Activated CD8-positive, alpha-beta T cell treated with anti-CD3 and anti-CD28 coated beads, Interleukin-2, amount 10 ng/mL, durations not matched to agents 7 days and 5 days (primary cell): ENCODE data around the gene PARD6A. TPM values are rescaled to one million over a fixed set of nuclear protein-coding genes. Genes with fewer than 3 reads are reported as not detected.

Source experiments
- ATAC-seq: fragments of 150-1000 bp; cut with Tn5 transposase; one replicate; pipeline ENCODE4 v1.10.0; 2021; ENCODE audit warnings: moderate library complexity
- CTCF ChIA-PET: fragments of 350-600 bp; sonication (Branson Sonifier 250); formaldehyde crosslinking; loops from one replicate; lab custom pipeline; 2021; ENCODE audit warnings: antibody characterized with exemption; lab: Charles Lee
- POLR2A ChIA-PET: fragments of 350-600 bp; sonication (Branson Sonifier 250); formaldehyde crosslinking; loops from one replicate; lab custom pipeline; 2021; ENCODE audit warnings: antibody characterized with exemption; lab: Charles Lee
- DNase-seq: peaks from one replicate; pipeline ENCODE4 v3.0.0-alpha.2; 2020
- H3K27ac Mint-ChIP-seq: one replicate; pipeline ENCODE4 v1.8.0; 2021; ENCODE audit warnings: mild to moderate bottlenecking, mixed read lengths
- H3K27me3 Mint-ChIP-seq: one replicate; pipeline ENCODE4 v1.8.0; 2021; ENCODE audit warnings: low read depth, mixed read lengths
- H3K36me3 Mint-ChIP-seq: one replicate; pipeline ENCODE4 v1.8.0; 2021; ENCODE audit warnings: low read depth, mixed read lengths
- H3K4me1 Mint-ChIP-seq: one replicate; pipeline ENCODE4 v1.8.0; 2021; ENCODE audit warnings: low read depth, mixed read lengths
- H3K4me3 Mint-ChIP-seq: one replicate; pipeline ENCODE4 v1.8.0; 2021; ENCODE audit warnings: mild to moderate bottlenecking, mixed read lengths
- H3K9me3 Mint-ChIP-seq: one replicate; pipeline ENCODE4 v1.8.0; 2022; ENCODE audit warnings: mixed read lengths; ENCODE audit not compliant: insufficient read depth
- total RNA-seq, 2 experiments: library from RNA; stranded (reverse); gene quantifications; one replicate each; pipeline ENCODE4 v1.2.3, GENCODE V29; 2021

Gene PARD6A
- total RNA-seq, 2 experiments from 2014 or later, result 13.2 to 14.7 TPM

DNA sequence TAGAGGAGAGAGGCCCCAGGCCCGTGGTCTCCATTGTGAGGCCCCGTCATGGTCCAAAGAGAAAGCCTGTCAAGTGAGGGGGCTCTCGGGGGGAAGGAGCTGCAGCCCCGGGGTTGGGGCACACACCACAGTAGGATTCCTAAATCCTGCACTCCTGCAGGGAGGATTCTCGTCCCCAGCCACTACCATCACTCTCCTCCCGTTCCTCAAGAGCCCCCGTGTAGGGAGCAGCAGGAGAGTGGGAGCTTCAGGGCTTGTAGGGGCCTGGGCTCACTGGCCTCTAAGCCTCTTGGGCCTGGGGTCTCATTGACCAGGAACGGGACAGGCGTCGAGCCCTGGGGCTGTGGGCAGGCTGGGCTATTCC lies 6.7 kb downstream of the PARD6A start:
- ChIA-PET POLR2A (interaction anchor here (1.6 to 2.7 kb wide), 2 partner anchors 105 to 120 kb away, joined by 6 to 7 read pairs; partner anchors contain the start of gene CTCF), CTCF (interaction anchor here (0.6 to 11.3 kb wide), 22 partner anchors 8 to 268 kb away, joined by 3 to 211 read pairs (median 6); partner anchors contain the start of genes ATP6V0D1, CARMIL2, CTCF and GFOD2)
- DNase-seq (no peak), ATAC-seq (no peak)
- no peaks in the 10 kb centered on the region for H3K27me3 Mint-ChIP-seq
- no peaks in the 10 kb centered on the region for H3K36me3 Mint-ChIP-seq
- peak overlapping the region; percentile 83 for H3K4me3 Mint-ChIP-seq
- H3K27ac Mint-ChIP-seq, result peak overlapping the region; percentile 83
- H3K4me1 Mint-ChIP-seq, result peaks cover 31% of the 10 kb centered on the region
- no peaks in the 10 kb centered on the region for H3K9me3 Mint-ChIP-seq

GRCh38 chr16:67667817-67668494 lies 7.2 kb downstream of the PARD6A start:
- ATAC-seq (peak; percentile 85), DNase-seq (peak; percentile 90)
- H3K27me3 Mint-ChIP-seq, result no peaks in the 10 kb centered on the region
- no peaks in the 10 kb centered on the region for H3K9me3 Mint-ChIP-seq
- no peaks in the 10 kb centered on the region for H3K36me3 Mint-ChIP-seq
- CTCF ChIA-PET, result interaction anchor here (0.5 to 11.3 kb wide), 24 partner anchors 9 to 268 kb away, joined by 3 to 211 read pairs (median 6); partner anchors contain the start of genes ATP6V0D1, CARMIL2, CTCF and GFOD2
- peak overlapping the region; percentile 83 for H3K4me3 Mint-ChIP-seq
- H3K4me1 Mint-ChIP-seq, result peaks cover 31% of the 10 kb centered on the region
- POLR2A ChIA-PET, result interaction anchor here (1.6 to 2.7 kb wide), 2 partner anchors 105 to 121 kb away, joined by 6 to 7 read pairs; partner anchors contain the start of gene CTCF
- peak overlapping the region; percentile 55 for H3K27ac Mint-ChIP-seq

GRCh38 chr16:67668495-67669157 lies 7.9 kb downstream of the PARD6A start:
- H3K36me3 Mint-ChIP-seq, result no peaks in the 10 kb centered on the region
- ChIA-PET POLR2A (interaction anchor here (1.6 kb wide), 1 partner anchor 121 kb away, joined by 6 read pairs; no protein-coding TSS in a partner anchor), CTCF (interaction anchor here (0.5 to 11.3 kb wide), 18 partner anchors 8 to 188 kb away, joined by 3 to 211 read pairs (median 8); partner anchors contain the start of genes ATP6V0D1, CARMIL2, CTCF and GFOD2)
- H3K27me3 Mint-ChIP-seq, result no peaks in the 10 kb centered on the region
- peaks cover 31% of the 10 kb centered on the region for H3K4me1 Mint-ChIP-seq
- DNase-seq (peak; percentile 56), ATAC-seq (no peak)
- peak overlapping the region; percentile 2 for H3K27ac Mint-ChIP-seq
- H3K4me3 Mint-ChIP-seq, result no peak overlapping the region
- no peaks in the 10 kb centered on the region for H3K9me3 Mint-ChIP-seq

DNA sequence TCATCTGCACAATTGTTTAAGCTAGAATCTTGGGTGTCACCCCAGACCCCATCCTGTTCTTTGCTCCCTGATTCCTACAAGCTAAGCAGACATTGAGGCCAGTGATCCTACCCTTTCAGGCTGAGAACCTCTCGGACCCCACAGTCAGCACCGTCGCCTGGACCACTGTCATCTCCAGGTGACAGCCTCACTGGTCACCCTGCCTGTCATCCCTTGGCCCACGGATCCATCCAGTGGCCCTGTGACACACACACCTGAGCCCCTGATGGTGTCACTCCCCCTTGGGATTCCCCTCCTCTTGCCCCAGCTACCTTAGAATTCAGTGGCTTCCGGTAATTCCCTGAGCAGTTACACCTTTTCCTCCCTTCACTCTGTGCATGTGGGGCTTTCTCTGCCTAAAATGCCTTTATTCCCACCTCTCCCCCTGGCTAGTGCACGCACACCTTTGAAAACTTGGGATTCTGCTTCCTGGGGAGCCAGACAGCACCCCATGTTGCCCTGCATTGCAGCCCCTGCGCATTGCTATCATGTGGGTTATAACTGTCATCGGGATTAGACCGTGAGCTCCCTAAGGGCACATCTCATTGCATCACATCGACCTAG lies 8.8 kb downstream of the PARD6A start:
- H3K36me3 Mint-ChIP-seq, result no peaks in the 10 kb centered on the region
- DNase-seq (no peak), ATAC-seq (no peak)
- H3K4me3 Mint-ChIP-seq, result no peak overlapping the region
- H3K27ac Mint-ChIP-seq, result no peak overlapping the region
- ChIA-PET POLR2A (no interaction called here), CTCF (interaction anchor here (1.2 to 11.3 kb wide), 9 partner anchors 7 to 189 kb away, joined by 3 to 211 read pairs (median 16); partner anchors contain the start of genes ATP6V0D1, CTCF and GFOD2)
- no peaks in the 10 kb centered on the region for H3K27me3 Mint-ChIP-seq
- H3K4me1 Mint-ChIP-seq, result peaks cover 27% of the 10 kb centered on the region
- H3K9me3 Mint-ChIP-seq, result no peaks in the 10 kb centered on the region

GRCh38 chr16:67672306-67672705 lies 11.5 kb downstream of the PARD6A start:
- peaks cover 10% of the 10 kb centered on the region for H3K4me1 Mint-ChIP-seq
- no peak for DNase-seq
- no peaks in the 10 kb centered on the region for H3K27me3 Mint-ChIP-seq
- CTCF ChIA-PET, result interaction anchor here (0.6 to 11.3 kb wide), 33 partner anchors 9 to 369 kb away, joined by 3 to 211 read pairs (median 4); partner anchors contain the start of genes ACD, CARMIL2, GFOD2 and NUTF2
- no peak for ATAC-seq
- H3K9me3 Mint-ChIP-seq, result no peaks in the 10 kb centered on the region
- POLR2A ChIA-PET, result no interaction called here
- H3K36me3 Mint-ChIP-seq, result no peaks in the 10 kb centered on the region
- H3K27ac Mint-ChIP-seq, result no peak overlapping the region
- no peak overlapping the region for H3K4me3 Mint-ChIP-seq

DNA sequence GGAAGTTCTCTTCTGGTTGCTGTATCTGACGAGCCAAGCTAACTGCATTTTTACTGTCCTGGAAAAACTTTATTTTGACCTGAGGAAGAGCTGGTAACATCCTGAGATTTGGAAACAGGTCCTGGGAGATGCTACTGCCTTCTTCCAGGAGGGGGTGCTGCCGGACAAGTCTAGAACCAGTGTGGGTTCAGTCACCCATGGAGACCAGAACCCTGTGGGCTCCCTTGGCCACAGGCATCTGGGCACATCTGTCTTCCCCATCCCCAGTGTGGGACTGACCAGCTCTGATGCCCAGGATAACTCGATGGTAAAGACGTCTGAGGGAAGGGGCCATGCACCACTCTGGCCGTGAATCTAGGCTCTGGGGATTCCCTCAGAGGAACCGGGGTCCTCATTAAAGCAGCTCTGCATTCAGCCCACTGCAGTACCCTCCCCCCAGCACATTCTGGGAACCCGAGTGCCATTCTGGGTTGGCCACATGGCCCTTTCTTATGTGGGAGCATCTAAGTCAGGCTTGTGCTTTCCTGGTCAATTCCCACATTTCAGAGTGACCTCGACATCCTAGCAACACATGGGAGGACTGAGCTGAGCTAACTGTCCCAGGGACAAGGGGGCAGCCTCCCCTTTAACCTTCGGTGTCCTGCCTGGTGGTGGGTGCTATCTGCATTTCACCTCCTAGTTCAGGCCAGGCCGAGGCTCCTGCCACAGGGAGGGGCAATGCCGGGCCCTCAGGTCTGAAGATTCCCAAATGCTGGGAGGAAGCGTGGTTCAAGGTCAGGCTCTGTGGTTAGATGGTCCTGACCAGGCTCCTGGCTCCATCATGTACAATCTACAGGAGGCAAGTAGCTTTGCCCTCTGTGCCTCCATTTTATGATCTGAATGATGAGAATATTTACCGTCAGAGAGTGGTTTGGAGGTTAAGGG lies 12.2 kb downstream of the PARD6A start:
- ATAC-seq, result peak; percentile 19
- H3K36me3 Mint-ChIP-seq, result no peaks in the 10 kb centered on the region
- H3K4me3 Mint-ChIP-seq, result no peak overlapping the region
- H3K4me1 Mint-ChIP-seq, result peaks cover 3% of the 10 kb centered on the region
- H3K27me3 Mint-ChIP-seq, result no peaks in the 10 kb centered on the region
- ChIA-PET POLR2A (no interaction called here), CTCF (interaction anchor here (0.6 to 11.3 kb wide), 35 partner anchors 10 to 442 kb away, joined by 3 to 211 read pairs (median 4); partner anchors contain the start of genes ACD, GFOD2, NUTF2 and PARD6A)
- H3K9me3 Mint-ChIP-seq, result no peaks in the 10 kb centered on the region
- peak; percentile 73 for DNase-seq
- H3K27ac Mint-ChIP-seq, result no peak overlapping the region

DNA sequence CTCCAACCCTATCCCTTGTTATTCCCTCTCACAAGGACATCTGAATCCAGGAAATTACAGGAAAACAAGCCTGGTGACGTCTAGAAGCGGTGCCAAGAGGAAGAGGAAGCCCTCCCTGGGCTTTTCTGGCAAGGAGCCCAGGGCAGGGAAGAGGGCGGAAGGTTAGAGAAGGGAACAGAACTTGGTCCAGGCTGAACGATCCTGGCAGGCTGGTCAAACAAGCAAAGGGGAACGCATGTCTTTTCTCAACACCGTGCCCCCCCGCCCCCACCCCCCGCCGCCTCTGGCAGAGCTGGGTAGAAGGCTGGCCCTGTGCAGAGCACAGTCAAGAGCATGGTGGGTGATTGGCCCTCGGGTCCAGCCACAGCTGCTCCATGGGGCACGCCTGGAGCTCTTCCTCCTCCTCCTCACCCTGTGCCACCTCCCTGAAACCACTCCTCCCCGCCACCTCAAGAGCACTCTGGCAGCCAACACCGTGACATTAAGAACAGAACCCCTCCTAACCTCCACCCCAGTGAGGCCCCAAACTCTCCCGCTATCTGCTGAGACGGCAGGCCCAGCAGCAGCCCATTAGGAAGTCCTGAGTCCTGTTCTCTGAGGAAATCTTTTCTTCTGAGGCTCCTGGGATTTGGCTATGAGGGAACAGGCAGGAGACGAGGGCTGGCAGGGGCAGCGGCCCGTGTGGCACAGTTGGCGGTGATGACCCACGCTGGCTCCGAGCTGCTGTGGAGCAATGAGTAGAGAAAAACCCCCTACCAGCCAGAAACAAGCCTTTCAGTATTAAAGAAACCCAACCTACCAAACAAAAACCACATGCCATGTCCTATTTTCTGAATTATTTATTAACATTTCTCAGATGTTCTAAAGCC lies 13.2 kb downstream of the PARD6A start:
- no peak overlapping the region for H3K4me3 Mint-ChIP-seq
- H3K9me3 Mint-ChIP-seq, result no peaks in the 10 kb centered on the region
- ChIA-PET POLR2A (no interaction called here), CTCF (interaction anchor here (0.9 to 4.0 kb wide), 11 partner anchors 14 to 261 kb away, joined by 3 to 24 read pairs (median 6); partner anchors contain the start of genes ACD, GFOD2, NUTF2 and PARD6A)
- H3K36me3 Mint-ChIP-seq, result no peaks in the 10 kb centered on the region
- no peaks in the 10 kb centered on the region for H3K4me1 Mint-ChIP-seq
- no peaks in the 10 kb centered on the region for H3K27me3 Mint-ChIP-seq
- H3K27ac Mint-ChIP-seq, result peak overlapping the region; percentile 55
- DNase-seq (no peak), ATAC-seq (no peak)

- no peak overlapping the region for H3K4me3 Mint-ChIP-seq
- CTCF ChIA-PET, result interaction anchor here (0.7 to 0.9 kb wide), 2 partner anchors 142 to 209 kb away, joined by 3 to 4 read pairs; partner anchors contain the start of gene NRN1L
- H3K9me3 Mint-ChIP-seq, result no peaks in the 10 kb centered on the region
- DNase-seq (no peak), ATAC-seq (no peak)
- no peaks in the 10 kb centered on the region for H3K4me1 Mint-ChIP-seq
- H3K27ac Mint-ChIP-seq, result no peak overlapping the region
- H3K36me3 Mint-ChIP-seq, result no peaks in the 10 kb centered on the region
- H3K27me3 Mint-ChIP-seq, result no peaks in the 10 kb centered on the region
- POLR2A ChIA-PET, result no interaction called here
Observed at GRCh38 chr16:67674851-67675578, 14.3 kb downstream of the PARD6A start.

DNA sequence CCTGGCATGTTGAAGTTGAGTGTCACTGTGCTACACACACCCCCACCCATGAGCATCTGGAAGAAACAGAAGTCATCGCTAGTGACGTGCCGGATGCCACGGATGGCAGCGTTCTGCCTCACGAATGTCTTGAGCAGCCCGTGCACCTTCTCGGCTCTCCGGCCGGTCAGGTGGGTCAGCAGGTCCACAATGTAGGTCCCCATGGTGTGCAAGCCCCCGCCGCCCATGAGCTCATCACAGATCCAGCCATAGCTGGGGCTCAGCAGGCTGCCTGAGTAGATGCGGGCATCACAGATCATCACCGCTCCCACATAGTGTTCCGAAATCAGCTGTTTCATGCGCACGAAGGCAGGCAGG lies 14.8 kb downstream of the PARD6A start:
- no peak overlapping the region for H3K27ac Mint-ChIP-seq
- DNase-seq, result no peak
- H3K27me3 Mint-ChIP-seq, result no peaks in the 10 kb centered on the region
- CTCF ChIA-PET, result no interaction called here
- H3K36me3 Mint-ChIP-seq, result no peaks in the 10 kb centered on the region
- POLR2A ChIA-PET, result no interaction called here
- no peak overlapping the region for H3K4me3 Mint-ChIP-seq
- ATAC-seq, result no peak
- no peaks in the 10 kb centered on the region for H3K9me3 Mint-ChIP-seq
- no peaks in the 10 kb centered on the region for H3K4me1 Mint-ChIP-seq

- no peak overlapping the region for H3K27ac Mint-ChIP-seq
- H3K36me3 Mint-ChIP-seq, result no peaks in the 10 kb centered on the region
- H3K9me3 Mint-ChIP-seq, result no peaks in the 10 kb centered on the region
- ATAC-seq, result no peak
- no peak overlapping the region for H3K4me3 Mint-ChIP-seq
- H3K4me1 Mint-ChIP-seq, result no peaks in the 10 kb centered on the region
- no peak for DNase-seq
- CTCF ChIA-PET, result no interaction called here
- POLR2A ChIA-PET, result no interaction called here
- H3K27me3 Mint-ChIP-seq, result no peaks in the 10 kb centered on the region
Observed at GRCh38 chr16:67675999-67676398, 15.2 kb downstream of the PARD6A start.
